A673 (cell line): ENCODE results near the gene SNAP29.

ENCODE experiments used
- CTCF ChIP-seq: fragments of 300-800, 200-600 bp; sonication (generic); conservative IDR thresholded peaks from 2 replicates; pipeline ENCODE4 v1.5.1; 2017; ENCODE audit warnings: low read depth, mild to moderate bottlenecking, antibody characterized with exemption, low read length, moderate library complexity, mixed read lengths
- EZH2 ChIP-seq: fragments of 200-600 bp; sonication (generic); IDR thresholded peaks from 2 replicates; pipeline ENCODE4 v1.6.1; 2017; ENCODE audit warnings: borderline replicate concordance, low read depth, mild to moderate bottlenecking, mixed read lengths, antibody characterized with exemption, low read length; ENCODE audit not compliant: poor library complexity, severe bottlenecking

GRCh38 chr22:20869234-20869633 is 10.4 kb downstream of the SNAP29 start:
- TF ChIP-seq CTCF (no peak), EZH2 (no peak)
